Islet precursor cell (in vitro differentiated cells): ENCODE measurements around the gene A3GALT2.

Experiments used
- DNase-seq: peaks from one replicate; pipeline ENCODE4 v3.0.0-alpha.2; 2018

Gene A3GALT2

GRCh38 chr1:33349778-33350610, 29.1 kb upstream of the A3GALT2 start:
- peak; percentile 91 for DNase-seq

GRCh38 chr1:33349081-33349759, 28.3 kb upstream of the A3GALT2 start:
- no peak for DNase-seq

GRCh38 chr1:33348676-33349080, 27.8 kb upstream of the A3GALT2 start:
- no peak for DNase-seq

GRCh38 chr1:33348194-33348593, 27.3 kb upstream of the A3GALT2 start:
- DNase-seq: no peak

GRCh38 chr1:33347650-33347992, 26.7 kb upstream of the A3GALT2 start:
- no peak for DNase-seq

- DNase-seq: peak; percentile 90
Observed at GRCh38 chr1:33346927-33347649, 26.2 kb upstream of the A3GALT2 start.

- DNase-seq: no peak
Observed at GRCh38 chr1:33346533-33346926, 25.6 kb upstream of the A3GALT2 start.

- no peak for DNase-seq
Observed at GRCh38 chr1:33344896-33345560, 24.1 kb upstream of the A3GALT2 start.

- DNase-seq: no peak
Observed at GRCh38 chr1:33343539-33343938, 22.6 kb upstream of the A3GALT2 start.

- peak; percentile 94 for DNase-seq
Observed at GRCh38 chr1:33342041-33342723, 21.3 kb upstream of the A3GALT2 start.

GRCh38 chr1:33341190-33341589, 20.3 kb upstream of the A3GALT2 start:
- no peak for DNase-seq

GRCh38 chr1:33339413-33339812, 18.5 kb upstream of the A3GALT2 start:
- DNase-seq: no peak

- DNase-seq: peak; percentile 88
Observed at GRCh38 chr1:33338440-33339211, 17.7 kb upstream of the A3GALT2 start.

- no peak for DNase-seq
Observed at GRCh38 chr1:33338048-33338439, 17.1 kb upstream of the A3GALT2 start.

GRCh38 chr1:33337441-33337840, 16.5 kb upstream of the A3GALT2 start:
- DNase-seq: no peak

GRCh38 chr1:33336580-33336979, 15.7 kb upstream of the A3GALT2 start:
- DNase-seq: no peak

GRCh38 chr1:33335020-33335419, 14.1 kb upstream of the A3GALT2 start:
- DNase-seq: no peak

- DNase-seq: no peak
Observed at GRCh38 chr1:33334081-33334552, 13.2 kb upstream of the A3GALT2 start.

- DNase-seq: no peak
Observed at GRCh38 chr1:33332881-33333280, 12.0 kb upstream of the A3GALT2 start.

- no peak for DNase-seq
Observed at GRCh38 chr1:33332357-33332789, 11.5 kb upstream of the A3GALT2 start.
